WTC11 (cell line): ENCODE results near the gene OPN1SW. TPM values are rescaled to one million over a fixed set of nuclear protein-coding genes. Genes with fewer than 3 reads are reported as not detected.

Experiments used
- ATAC-seq: fragments of 200-7000 bp; cut with Tn5 transposase; 2 replicates; pipeline ENCODE4 v1.10.0; 2021; ENCODE audit warnings: mild to moderate bottlenecking, moderate library complexity
- Bru-seq: library from RNA; stranded (reverse); fragments of 400-500 nt; gene quantifications from one replicate; lab custom pipeline; 2021; lab: Mats Ljungman, UMichigan
- CTCF ChIA-PET: fragments of 300-600 bp; sonication (Branson Sonifier 250); formaldehyde crosslinking; loops from one replicate; lab custom pipeline; 2021; ENCODE audit warnings: antibody characterized with exemption; lab: Charles Lee
- POLR2A ChIA-PET: fragments of 350-600 bp; sonication (Branson Sonifier 250); formaldehyde crosslinking; loops from one replicate; lab custom pipeline; 2021; ENCODE audit warnings: antibody characterized with exemption; lab: Charles Lee
- DNase-seq: peaks from one replicate; pipeline ENCODE4 v3.0.0; 2021; ENCODE audit warnings: low spot score
- H3K27ac Mint-ChIP-seq: 2 replicates; pipeline ENCODE4 v1.8.0; 2021; ENCODE audit warnings: mixed read lengths
- H3K27me3 Mint-ChIP-seq: 2 replicates; pipeline ENCODE4 v1.8.0; 2021; ENCODE audit warnings: low read depth, mild to moderate bottlenecking, moderate library complexity, mixed read lengths
- H3K36me3 Mint-ChIP-seq: 2 replicates; pipeline ENCODE4 v1.8.0; 2021; ENCODE audit warnings: mixed read lengths
- H3K4me1 Mint-ChIP-seq: 2 replicates; pipeline ENCODE4 v1.8.0; 2022; ENCODE audit warnings: mixed read lengths
- H3K4me3 Mint-ChIP-seq: 2 replicates; pipeline ENCODE4 v1.8.0; 2021; ENCODE audit warnings: mild to moderate bottlenecking, moderate library complexity, mixed read lengths
- H3K9me3 Mint-ChIP-seq: 2 replicates; pipeline ENCODE4 v1.8.0; 2021; ENCODE audit warnings: mixed read lengths
- CBFB ChIP-seq: sonication (generic); formaldehyde crosslinking; IDR thresholded peaks from 2 replicates; pipeline ENCODE4 v1.8.1; 2022; ENCODE audit warnings: mild to moderate bottlenecking, low read depth, missing genetic modification reagents
- EMX1 ChIP-seq: fragments of 250-450 bp; sonication (Bioruptor Pico); IDR thresholded peaks from 2 replicates; pipeline ENCODE4 v1.8.0; 2021; ENCODE audit warnings: mild to moderate bottlenecking
- ESRRA ChIP-seq: sonication (generic); formaldehyde crosslinking; IDR thresholded peaks from 2 replicates; pipeline ENCODE4 v1.8.1; 2022; ENCODE audit warnings: mild to moderate bottlenecking, missing genetic modification reagents, borderline replicate concordance
- FOXK1 ChIP-seq: sonication (generic); formaldehyde crosslinking; IDR thresholded peaks from 2 replicates; pipeline ENCODE4 v1.8.0; 2022; ENCODE audit warnings: mild to moderate bottlenecking, moderate library complexity, missing genetic modification reagents
- FOXP1 ChIP-seq: sonication (generic); formaldehyde crosslinking; IDR thresholded peaks from 2 replicates; pipeline ENCODE4 v1.8.0; 2022; ENCODE audit warnings: missing genetic modification reagents, mild to moderate bottlenecking, moderate library complexity, borderline replicate concordance
- GABPB1 ChIP-seq: sonication (generic); formaldehyde crosslinking; IDR thresholded peaks from 2 replicates; pipeline ENCODE4 v1.8.1; 2023; ENCODE audit warnings: mild to moderate bottlenecking, missing genetic modification reagents
- GRHL2 ChIP-seq: fragments of 250-450 bp; sonication (Bioruptor Pico); IDR thresholded peaks from 2 replicates; pipeline ENCODE4 v1.8.0; 2022; ENCODE audit warnings: mild to moderate bottlenecking, moderate library complexity; ENCODE audit not compliant: insufficient replicate concordance, severe bottlenecking
- JUN ChIP-seq: sonication (generic); formaldehyde crosslinking; IDR thresholded peaks from 2 replicates; pipeline ENCODE4 v1.8.0; 2023; ENCODE audit warnings: mild to moderate bottlenecking, missing genetic modification reagents
- NR2C2 ChIP-seq: sonication (generic); formaldehyde crosslinking; IDR thresholded peaks from 2 replicates; pipeline ENCODE4 v1.8.0; 2022; ENCODE audit warnings: mild to moderate bottlenecking, missing genetic modification reagents
- OVOL2 ChIP-seq: fragments of 250-450 bp; sonication (Bioruptor Pico); IDR thresholded peaks from 2 replicates; pipeline ENCODE4 v1.9.0; 2021; ENCODE audit warnings: mild to moderate bottlenecking, borderline replicate concordance
- PRRX2 ChIP-seq: fragments of 250-450 bp; sonication (Bioruptor Pico); IDR thresholded peaks from 2 replicates; pipeline ENCODE4 v1.8.0; 2021; ENCODE audit warnings: mild to moderate bottlenecking
- RELA ChIP-seq: sonication (generic); formaldehyde crosslinking; IDR thresholded peaks from 2 replicates; pipeline ENCODE4 v1.8.1; 2022; ENCODE audit warnings: missing genetic modification reagents, mild to moderate bottlenecking, borderline replicate concordance
- SMAD3 ChIP-seq: sonication (generic); formaldehyde crosslinking; IDR thresholded peaks from 2 replicates; pipeline ENCODE4 v1.8.0; 2022; ENCODE audit warnings: missing genetic modification reagents, mild to moderate bottlenecking, borderline replicate concordance
- SMAD4 ChIP-seq: sonication (generic); formaldehyde crosslinking; IDR thresholded peaks from 2 replicates; pipeline ENCODE4 v1.8.0; 2022; ENCODE audit warnings: mild to moderate bottlenecking, missing genetic modification reagents
- STAT6 ChIP-seq: sonication (generic); formaldehyde crosslinking; conservative IDR thresholded peaks from 2 replicates; pipeline ENCODE4 v1.8.1; 2023; ENCODE audit warnings: mild to moderate bottlenecking, low read depth, missing genetic modification reagents, moderate library complexity
- TEAD1 ChIP-seq: sonication (generic); formaldehyde crosslinking; IDR thresholded peaks from 2 replicates; pipeline ENCODE4 v1.8.0; 2022; ENCODE audit warnings: mild to moderate bottlenecking, missing genetic modification reagents
- ZBTB21 ChIP-seq: sonication (generic); formaldehyde crosslinking; IDR thresholded peaks from 2 replicates; pipeline ENCODE4 v1.8.1; 2023; ENCODE audit warnings: mild to moderate bottlenecking, missing genetic modification reagents, borderline replicate concordance
- ZNF121 ChIP-seq: sonication (generic); formaldehyde crosslinking; IDR thresholded peaks from 2 replicates; pipeline ENCODE4 v1.8.0; 2023; ENCODE audit warnings: missing genetic modification reagents
- ZNF138 ChIP-seq: sonication (generic); formaldehyde crosslinking; conservative IDR thresholded peaks from 2 replicates; pipeline ENCODE4 v1.8.1; 2022; ENCODE audit warnings: mild to moderate bottlenecking, moderate library complexity, missing genetic modification reagents
- ZNF232 ChIP-seq: sonication (generic); formaldehyde crosslinking; IDR thresholded peaks from 2 replicates; pipeline ENCODE4 v1.8.0; 2022; ENCODE audit warnings: mild to moderate bottlenecking, missing genetic modification reagents
- ZNF317 ChIP-seq: sonication (generic); formaldehyde crosslinking; IDR thresholded peaks from 2 replicates; pipeline ENCODE4 v1.8.1; 2023; ENCODE audit warnings: low read depth, mild to moderate bottlenecking, moderate library complexity, missing genetic modification reagents, borderline replicate concordance
- ZNF396 ChIP-seq: fragments of 250-450 bp; sonication (Bioruptor Pico); IDR thresholded peaks from 2 replicates; pipeline ENCODE4 v1.8.0; 2021; ENCODE audit warnings: mild to moderate bottlenecking, moderate library complexity, borderline replicate concordance
- ZNF671 ChIP-seq: fragments of 250-450 bp; sonication (Bioruptor Pico); IDR thresholded peaks from 2 replicates; pipeline ENCODE4 v1.8.0; 2021; ENCODE audit warnings: mild to moderate bottlenecking
- long read RNA-seq, 3 experiments: library from RNA in 1 of 3; library from capped mRNA in 1 of 3; library from polyadenylated mRNA in 1 of 3; unstranded in 2 of 3; stranded (forward) in 1 of 3; transcript quantifications; one replicate each; pipeline ENCODE4 v2.0.0, GENCODE V29; 2021
- total RNA-seq: library from RNA; stranded (reverse); gene quantifications from 3 replicates; pipeline ENCODE4 v1.2.3, GENCODE V29; 2021
- TF ChIP-seq, protein P1 (sequence below): sonication (generic); formaldehyde crosslinking; IDR thresholded peaks from 2 replicates; pipeline ENCODE4 v1.8.1; 2022; ENCODE audit warnings: low read depth, missing genetic modification reagents, borderline replicate concordance
- TF ChIP-seq, protein P2 (sequence below): sonication (generic); formaldehyde crosslinking; IDR thresholded peaks from 2 replicates; pipeline ENCODE4 v1.8.0; 2022; ENCODE audit warnings: missing genetic modification reagents
- TF ChIP-seq, protein P3 (sequence below): sonication (generic); formaldehyde crosslinking; IDR thresholded peaks from 2 replicates; pipeline ENCODE4 v1.8.1; 2022; ENCODE audit warnings: low read depth, mild to moderate bottlenecking, moderate library complexity, missing genetic modification reagents, borderline replicate concordance

The OPN1SW gene
- total RNA-seq (not detected in 3 replicates), Bru-seq, nascent RNA (not detected)
- long read RNA-seq, experiment 1, result 0 reads
- long read RNA-seq, experiment 2, result 0 reads
- long read RNA-seq, experiment 3, result 0 reads

DNA sequence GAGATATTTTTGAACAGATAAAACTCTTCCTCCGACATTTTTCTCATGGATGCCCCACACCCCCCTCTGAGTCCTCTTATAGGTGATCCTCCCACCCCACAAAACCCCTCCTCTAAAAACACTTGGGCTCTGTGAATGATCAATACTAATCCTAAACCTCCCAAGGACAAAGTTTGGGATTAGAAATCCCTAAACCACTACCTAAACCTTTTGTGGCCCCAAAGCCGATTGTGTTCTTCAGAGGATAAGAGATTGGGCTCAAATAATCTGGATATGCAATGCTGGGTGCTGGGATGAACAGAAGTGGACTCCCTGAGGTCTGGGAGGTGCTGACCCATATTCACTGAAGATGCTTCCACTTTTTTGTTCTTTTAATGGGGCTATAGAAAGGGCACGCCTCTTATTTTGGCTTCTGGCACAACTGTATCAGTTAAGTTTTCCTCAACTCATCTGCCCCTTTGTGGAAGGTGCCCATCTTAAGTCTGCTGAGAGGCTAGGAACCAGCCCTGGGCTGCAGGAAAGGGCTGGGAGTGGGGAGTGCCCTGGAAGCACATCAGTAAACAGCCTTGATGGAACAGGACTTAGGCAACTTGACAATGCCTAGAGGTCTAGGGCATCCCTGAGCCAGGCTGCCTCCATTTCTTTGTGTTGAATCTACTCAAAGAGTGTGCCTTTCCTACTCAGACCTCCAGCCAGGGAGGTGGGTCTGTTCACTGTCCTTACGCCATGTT lies at the start of gene OPN1SW:
OPN1SW (minus strand) TSS at position 51 of the 731 bp plus-strand sequence; CDS start at position 38, 13 bp downstream.
- no peaks in the 10 kb centered on the region for H3K4me1 Mint-ChIP-seq
- no peak within 1 kb of the TSS for H3K4me3 Mint-ChIP-seq
- H3K9me3 Mint-ChIP-seq, result peaks cover 22% of the 10 kb centered on the region
- H3K27me3 Mint-ChIP-seq, result peaks cover 10% of the 10 kb centered on the region
- ATAC-seq (no peak), DNase-seq (no peak)
- no peak for TF ChIP-seq FOXP1
- no peak for TF ChIP-seq SMAD4 (CRISPR knock-in tag)
- TF ChIP-seq RELA (CRISPR knock-in tag), result no peak
- no peak for TF ChIP-seq ZNF121
- no peak for TF ChIP-seq FOXK1 (CRISPR knock-in tag)
- TF ChIP-seq, protein P1, sequence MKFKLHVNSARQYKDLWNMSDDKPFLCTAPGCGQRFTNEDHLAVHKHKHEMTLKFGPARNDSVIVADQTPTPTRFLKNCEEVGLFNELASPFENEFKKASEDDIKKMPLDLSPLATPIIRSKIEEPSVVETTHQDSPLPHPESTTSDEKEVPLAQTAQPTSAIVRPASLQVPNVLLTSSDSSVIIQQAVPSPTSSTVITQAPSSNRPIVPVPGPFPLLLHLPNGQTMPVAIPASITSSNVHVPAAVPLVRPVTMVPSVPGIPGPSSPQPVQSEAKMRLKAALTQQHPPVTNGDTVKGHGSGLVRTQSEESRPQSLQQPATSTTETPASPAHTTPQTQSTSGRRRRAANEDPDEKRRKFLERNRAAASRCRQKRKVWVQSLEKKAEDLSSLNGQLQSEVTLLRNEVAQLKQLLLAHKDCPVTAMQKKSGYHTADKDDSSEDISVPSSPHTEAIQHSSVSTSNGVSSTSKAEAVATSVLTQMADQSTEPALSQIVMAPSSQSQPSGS (CRISPR knock-in tag), result no peak
- TF ChIP-seq, protein P2, sequence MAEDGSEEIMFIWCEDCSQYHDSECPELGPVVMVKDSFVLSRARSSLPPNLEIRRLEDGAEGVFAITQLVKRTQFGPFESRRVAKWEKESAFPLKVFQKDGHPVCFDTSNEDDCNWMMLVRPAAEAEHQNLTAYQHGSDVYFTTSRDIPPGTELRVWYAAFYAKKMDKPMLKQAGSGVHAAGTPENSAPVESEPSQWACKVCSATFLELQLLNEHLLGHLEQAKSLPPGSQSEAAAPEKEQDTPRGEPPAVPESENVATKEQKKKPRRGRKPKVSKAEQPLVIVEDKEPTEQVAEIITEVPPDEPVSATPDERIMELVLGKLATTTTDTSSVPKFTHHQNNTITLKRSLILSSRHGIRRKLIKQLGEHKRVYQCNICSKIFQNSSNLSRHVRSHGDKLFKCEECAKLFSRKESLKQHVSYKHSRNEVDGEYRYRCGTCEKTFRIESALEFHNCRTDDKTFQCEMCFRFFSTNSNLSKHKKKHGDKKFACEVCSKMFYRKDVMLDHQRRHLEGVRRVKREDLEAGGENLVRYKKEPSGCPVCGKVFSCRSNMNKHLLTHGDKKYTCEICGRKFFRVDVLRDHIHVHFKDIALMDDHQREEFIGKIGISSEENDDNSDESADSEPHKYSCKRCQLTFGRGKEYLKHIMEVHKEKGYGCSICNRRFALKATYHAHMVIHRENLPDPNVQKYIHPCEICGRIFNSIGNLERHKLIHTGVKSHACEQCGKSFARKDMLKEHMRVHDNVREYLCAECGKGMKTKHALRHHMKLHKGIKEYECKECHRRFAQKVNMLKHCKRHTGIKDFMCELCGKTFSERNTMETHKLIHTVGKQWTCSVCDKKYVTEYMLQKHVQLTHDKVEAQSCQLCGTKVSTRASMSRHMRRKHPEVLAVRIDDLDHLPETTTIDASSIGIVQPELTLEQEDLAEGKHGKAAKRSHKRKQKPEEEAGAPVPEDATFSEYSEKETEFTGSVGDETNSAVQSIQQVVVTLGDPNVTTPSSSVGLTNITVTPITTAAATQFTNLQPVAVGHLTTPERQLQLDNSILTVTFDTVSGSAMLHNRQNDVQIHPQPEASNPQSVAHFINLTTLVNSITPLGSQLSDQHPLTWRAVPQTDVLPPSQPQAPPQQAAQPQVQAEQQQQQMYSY (CRISPR knock-in tag), result no peak
- no peak for TF ChIP-seq ZBTB21 (CRISPR knock-in tag)
- no peak for TF ChIP-seq TEAD1 (CRISPR knock-in tag)
- TF ChIP-seq ZNF671 (CRISPR knock-in tag), result no peak
- no peak for TF ChIP-seq OVOL2 (CRISPR knock-in tag)
- TF ChIP-seq NR2C2 (CRISPR knock-in tag), result no peak
- TF ChIP-seq JUN, result no peak
- no peak for TF ChIP-seq ESRRA (CRISPR knock-in tag)
- TF ChIP-seq ZNF138 (CRISPR knock-in tag), result no peak
- peaks cover 29% of the 10 kb centered on the region for H3K36me3 Mint-ChIP-seq
- POLR2A ChIA-PET, result no interaction called here
- CTCF ChIA-PET, result no interaction called here
- H3K27ac Mint-ChIP-seq, result no peak within 1 kb of the TSS

- Mint-ChIP-seq H3K9me3 (no peaks in the 10 kb centered on the region), H3K27me3 (no peaks in the 10 kb centered on the region), H3K27ac (no peak overlapping the region), H3K4me3 (no peak overlapping the region), H3K36me3 (no peaks in the 10 kb centered on the region), H3K4me1 (no peaks in the 10 kb centered on the region)
- ChIA-PET POLR2A (no interaction called here), CTCF (interaction anchor here (0.8 to 1.7 kb wide), 2 partner anchors 20 to 58 kb away, joined by 3 to 6 read pairs; no protein-coding TSS in a partner anchor)
- ATAC-seq (no peak), DNase-seq (no peak)
- no peak for TF ChIP-seq SMAD3 (CRISPR knock-in tag)
- no peak for TF ChIP-seq ZNF317
- no peak for TF ChIP-seq ZNF232 (CRISPR knock-in tag)
- no peak for TF ChIP-seq CBFB (CRISPR knock-in tag)
- TF ChIP-seq PRRX2 (CRISPR knock-in tag), result no peak
- TF ChIP-seq GABPB1, result no peak
- no peak for TF ChIP-seq ZNF121
- TF ChIP-seq STAT6 (CRISPR knock-in tag), result no peak
- no peak for TF ChIP-seq EMX1 (CRISPR knock-in tag)
- TF ChIP-seq ZNF396 (CRISPR knock-in tag), result no peak
- no peak for TF ChIP-seq GRHL2 (CRISPR knock-in tag)
- TF ChIP-seq, protein P3, sequence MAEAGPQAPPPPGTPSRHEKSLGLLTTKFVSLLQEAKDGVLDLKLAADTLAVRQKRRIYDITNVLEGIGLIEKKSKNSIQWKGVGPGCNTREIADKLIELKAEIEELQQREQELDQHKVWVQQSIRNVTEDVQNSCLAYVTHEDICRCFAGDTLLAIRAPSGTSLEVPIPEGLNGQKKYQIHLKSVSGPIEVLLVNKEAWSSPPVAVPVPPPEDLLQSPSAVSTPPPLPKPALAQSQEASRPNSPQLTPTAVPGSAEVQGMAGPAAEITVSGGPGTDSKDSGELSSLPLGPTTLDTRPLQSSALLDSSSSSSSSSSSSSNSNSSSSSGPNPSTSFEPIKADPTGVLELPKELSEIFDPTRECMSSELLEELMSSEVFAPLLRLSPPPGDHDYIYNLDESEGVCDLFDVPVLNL (CRISPR knock-in tag), result no peak
Measured at GRCh38 chr7:128821724-128822123, 46.1 kb upstream of the OPN1SW start.
